Hematopoietic multipotent progenitor cell treated with erythropoietin and hydrocortisone succinate and interleukin-3 and kit ligand, for 17 days (in vitro differentiated cells): ENCODE results near the gene ZNRF4.
"Not testable (repeated sequence)": the region's sequence is repeated elsewhere in the genome, so short reads cannot be mapped to it uniquely, and the experiment has no call there.

ENCODE experiments used
- DNase-seq: peaks from one replicate; pipeline ENCODE4 v3.0.0-alpha.2; 2015; ENCODE audit warnings: low spot score

ZNRF4 gene, protein sequence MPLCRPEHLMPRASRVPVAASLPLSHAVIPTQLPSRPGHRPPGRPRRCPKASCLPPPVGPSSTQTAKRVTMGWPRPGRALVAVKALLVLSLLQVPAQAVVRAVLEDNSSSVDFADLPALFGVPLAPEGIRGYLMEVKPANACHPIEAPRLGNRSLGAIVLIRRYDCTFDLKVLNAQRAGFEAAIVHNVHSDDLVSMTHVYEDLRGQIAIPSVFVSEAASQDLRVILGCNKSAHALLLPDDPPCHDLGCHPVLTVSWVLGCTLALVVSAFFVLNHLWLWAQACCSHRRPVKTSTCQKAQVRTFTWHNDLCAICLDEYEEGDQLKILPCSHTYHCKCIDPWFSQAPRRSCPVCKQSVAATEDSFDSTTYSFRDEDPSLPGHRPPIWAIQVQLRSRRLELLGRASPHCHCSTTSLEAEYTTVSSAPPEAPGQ

DNA sequence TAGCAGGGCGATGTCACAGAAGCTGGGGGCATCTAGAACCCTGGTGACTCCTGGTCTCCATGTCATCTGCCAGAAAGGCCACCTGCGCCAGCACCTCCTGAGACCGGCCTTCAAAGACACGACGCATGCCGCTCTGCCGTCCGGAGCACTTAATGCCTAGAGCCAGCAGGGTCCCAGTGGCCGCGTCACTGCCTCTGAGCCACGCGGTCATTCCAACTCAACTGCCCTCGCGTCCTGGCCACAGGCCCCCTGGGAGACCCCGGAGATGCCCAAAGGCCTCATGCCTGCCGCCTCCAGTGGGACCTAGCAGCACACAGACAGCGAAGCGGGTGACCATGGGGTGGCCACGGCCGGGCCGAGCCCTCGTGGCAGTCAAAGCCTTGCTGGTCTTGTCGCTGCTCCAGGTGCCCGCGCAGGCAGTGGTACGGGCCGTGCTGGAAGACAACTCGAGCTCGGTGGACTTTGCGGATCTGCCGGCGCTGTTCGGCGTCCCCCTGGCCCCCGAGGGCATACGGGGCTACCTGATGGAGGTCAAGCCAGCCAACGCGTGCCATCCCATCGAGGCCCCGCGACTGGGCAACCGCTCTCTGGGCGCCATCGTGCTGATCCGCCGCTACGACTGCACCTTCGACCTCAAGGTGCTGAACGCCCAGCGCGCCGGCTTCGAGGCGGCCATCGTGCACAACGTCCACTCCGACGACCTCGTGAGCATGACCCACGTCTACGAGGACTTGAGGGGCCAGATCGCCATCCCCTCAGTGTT is at the start of gene ZNRF4:
Gene ZNRF4 (plus strand): TSS at position 51 of the 763 bp plus-strand sequence. CDS start 75 bp downstream, at position 126.
- DNase-seq: no peak

DNA sequence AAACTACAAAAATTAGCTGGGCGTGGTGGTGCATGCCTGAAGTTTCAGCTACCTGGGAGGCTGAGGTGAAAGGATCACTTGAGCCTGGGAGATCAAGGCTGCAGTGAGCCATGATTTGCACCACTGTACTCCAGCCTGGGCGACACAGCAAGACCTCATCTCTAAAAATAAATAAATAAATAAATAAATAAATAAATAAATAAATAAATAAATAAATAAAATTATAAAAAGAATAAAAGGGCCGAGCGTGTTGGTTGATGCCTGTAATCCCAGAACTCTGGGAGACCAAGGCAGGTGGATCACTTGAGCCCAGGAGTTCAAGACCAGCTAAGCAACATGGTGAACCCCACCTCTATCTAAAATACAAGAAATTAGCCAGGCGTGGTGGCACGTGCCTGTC is 49.0 kb upstream of the ZNRF4 start:
- not testable (repeated sequence) for DNase-seq

DNA sequence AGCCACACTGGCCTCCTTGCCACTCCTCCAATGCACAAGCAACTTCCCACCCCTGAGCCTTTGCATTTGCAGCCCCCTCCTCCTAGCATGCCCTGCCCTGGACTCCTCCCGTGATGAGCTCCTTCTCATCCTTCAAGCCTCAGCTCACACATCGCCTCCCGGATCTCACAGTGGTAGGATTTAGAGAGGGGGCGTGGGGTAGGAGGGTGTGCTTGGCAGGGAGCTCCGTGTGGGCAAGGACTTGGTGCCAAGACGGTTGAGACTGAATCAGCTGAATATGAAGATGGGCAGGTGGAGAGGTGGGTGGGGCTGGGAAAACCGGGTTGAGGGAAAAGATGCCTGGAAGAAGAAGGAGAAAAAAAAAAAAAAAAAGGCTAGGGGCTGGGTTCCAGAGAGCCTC is 48.4 kb upstream of the ZNRF4 start:
- DNase-seq: no peak

DNA sequence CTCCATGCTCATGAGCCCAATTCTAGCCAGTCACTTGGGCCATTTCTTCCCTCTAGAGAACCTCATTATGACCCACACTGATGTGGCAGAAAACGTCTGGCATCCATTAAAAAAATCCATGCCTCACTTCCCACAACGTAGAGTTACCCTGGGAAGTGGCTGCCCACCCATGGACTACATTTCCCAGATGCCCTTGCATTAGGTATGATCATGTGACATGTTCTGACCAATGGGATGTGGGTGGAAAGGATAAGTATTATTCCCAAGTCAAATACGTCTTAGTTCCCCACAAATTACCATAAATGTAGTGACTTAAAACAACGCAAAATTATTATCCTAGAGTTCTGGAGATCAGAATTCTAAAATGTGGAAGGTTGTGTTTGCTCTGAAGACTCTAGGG is 47.9 kb upstream of the ZNRF4 start:
- DNase-seq: no peak

DNA sequence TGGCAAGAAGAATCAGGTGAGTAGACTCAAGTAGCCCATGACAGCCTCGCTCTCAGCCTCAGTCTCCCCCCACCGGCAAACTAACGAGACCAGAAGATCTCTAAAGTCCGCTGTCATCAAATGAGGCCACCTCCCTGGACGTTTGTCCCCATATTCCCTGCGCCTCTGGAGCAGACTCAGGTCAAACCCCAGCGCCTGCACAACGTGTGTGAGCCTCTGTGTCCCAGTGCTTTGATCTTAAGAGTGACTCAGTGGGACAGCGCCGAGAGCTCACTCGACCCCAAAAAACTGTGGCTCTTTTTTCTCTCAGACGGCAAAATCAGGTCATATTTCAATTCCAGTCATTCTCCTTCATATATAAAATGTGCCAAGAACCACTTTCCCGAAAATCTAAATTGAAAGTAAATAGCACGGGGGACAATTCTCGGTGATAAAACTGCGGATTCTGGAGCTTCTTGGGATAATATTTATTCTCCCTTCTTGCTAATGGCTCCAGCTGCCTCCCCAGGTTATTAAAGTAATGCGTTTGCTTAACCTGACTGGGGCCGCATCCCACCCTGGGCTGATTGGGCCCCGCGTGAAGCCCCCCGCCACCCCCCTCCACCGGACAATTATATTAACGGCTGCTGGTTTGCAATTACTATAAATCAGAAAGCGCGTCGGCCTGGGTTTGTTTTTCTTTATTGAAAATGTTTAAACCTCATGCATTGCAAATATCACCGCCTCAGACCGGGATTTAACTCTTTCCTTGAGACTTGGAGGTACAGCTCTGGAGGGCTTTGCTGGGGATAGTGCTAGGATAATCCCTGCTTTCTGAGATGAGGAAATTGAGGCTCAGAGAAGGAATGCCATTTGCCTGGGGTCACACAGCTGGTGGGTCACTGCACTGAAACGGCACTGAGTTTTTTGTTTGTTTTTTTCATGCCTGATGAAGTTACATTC is 37.5 kb upstream of the ZNRF4 start:
- DNase-seq: no peak

DNA sequence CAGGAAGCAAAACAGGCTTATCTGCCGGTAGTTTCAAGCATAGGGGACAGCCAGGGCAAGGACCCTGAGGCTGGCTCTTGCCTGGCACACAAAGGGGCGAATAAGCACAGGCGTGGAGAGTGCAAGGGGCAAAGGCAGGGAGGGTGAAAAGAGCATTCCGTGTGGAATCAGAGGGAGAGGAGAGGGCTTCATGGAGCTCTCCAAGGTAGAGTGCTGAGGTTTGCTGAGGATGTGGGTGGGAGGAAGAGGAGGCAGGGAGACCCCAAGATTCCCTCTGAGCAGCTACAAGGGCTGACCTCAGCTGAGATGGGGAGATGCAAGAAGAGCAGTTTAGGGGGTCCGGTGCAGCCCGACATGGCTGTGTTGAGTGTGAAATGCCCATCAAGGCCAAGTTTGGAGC is 36.5 kb upstream of the ZNRF4 start:
- DNase-seq: no peak

DNA sequence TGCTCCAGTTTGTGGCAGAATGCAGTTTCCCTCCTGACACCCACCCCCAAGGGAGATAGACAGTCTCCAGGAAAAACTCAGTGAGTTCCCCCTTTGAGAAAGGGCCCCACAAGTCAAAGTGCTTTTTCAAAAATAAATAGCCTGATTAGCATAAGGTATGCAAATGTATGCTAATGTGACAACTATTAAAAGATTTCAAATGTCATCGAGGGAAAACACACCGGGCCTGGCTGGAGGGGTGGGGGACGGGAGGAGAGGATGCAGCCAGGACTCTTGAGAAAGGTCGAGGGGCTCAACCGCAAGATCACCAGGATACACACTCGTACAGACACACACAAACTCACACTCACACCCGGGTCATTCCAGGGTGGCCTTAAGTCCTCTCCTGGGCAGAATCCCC is 34.3 kb upstream of the ZNRF4 start:
- DNase-seq: no peak

DNA sequence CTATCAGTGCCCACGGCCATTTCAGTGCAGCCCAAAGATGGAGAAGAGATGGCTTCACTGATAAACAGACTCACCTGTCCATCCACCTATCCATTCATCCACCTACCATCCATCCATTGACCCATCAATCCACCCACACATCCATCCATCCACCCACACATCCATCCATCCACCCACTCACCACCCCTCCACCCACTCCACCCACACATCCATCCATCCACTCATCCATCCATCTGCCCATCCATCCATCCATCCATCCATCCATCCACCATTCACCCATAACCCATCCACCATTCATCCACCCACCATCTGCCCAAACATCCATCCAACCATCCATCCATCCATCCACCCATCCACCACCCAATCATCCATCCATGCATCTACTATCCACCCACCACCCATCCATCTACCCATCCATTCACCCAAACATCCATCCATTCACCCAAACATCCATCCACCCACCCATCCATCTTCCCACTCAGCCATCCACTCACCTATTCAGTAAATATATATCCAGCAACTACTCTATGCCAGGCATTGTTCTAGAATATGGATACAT is 31.6 kb upstream of the ZNRF4 start:
- DNase-seq: no peak

DNA sequence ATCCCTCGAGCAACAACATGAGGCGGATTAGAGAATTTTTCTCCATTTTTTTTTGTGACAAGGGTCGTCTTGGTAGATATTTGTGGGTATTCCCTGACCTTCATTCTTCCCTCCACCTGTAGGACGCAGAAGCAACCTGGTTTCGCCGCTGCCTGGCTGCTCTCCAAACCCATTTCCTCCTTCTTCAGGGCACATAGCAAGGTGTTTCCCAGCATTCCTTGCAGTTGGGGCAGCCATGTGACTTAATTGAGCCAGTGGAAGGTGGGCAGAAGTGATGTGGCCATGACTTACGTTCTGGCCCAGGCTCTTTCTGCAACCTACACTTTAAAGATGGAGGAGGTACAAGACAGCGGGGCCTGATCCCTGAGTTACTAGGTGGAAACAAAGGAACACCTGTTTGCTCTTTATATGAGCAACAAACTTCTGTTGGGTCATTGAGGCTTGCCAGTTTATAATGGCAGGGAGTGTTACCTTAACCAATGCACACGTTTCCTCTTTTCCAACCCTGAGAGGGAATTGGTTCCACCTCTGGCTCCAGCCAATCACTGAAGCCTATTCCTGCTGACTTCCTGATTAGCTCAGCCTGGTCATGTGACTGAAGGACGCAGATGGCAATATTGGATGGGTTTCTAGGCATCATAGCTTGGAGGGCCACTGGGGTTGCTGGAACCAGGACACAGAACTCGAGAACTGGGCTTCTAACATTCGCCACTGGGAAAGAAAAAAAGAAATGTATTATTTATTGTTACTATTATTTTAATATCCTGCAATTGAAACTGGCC is 30.8 kb upstream of the ZNRF4 start:
- no peak for DNase-seq

DNA sequence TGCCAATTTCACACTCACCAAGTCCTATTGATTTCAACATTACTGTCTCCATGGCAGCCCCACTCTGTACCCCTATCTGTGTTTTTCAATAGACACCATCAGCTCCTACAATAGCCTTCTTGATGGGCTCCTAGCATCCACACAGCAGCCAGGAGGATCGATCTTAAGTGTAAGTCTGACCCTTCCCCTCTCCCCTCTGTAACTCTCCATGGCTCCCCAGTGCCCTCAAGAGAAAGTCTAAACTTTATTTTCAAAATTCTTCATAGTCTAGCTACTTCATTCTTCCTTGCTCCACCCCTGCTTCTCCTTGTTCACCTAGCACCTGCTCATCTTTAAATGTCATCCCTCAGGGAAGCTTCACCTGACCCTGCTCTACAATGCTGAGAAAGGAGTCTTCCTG is 30.0 kb upstream of the ZNRF4 start:
- no peak for DNase-seq

DNA sequence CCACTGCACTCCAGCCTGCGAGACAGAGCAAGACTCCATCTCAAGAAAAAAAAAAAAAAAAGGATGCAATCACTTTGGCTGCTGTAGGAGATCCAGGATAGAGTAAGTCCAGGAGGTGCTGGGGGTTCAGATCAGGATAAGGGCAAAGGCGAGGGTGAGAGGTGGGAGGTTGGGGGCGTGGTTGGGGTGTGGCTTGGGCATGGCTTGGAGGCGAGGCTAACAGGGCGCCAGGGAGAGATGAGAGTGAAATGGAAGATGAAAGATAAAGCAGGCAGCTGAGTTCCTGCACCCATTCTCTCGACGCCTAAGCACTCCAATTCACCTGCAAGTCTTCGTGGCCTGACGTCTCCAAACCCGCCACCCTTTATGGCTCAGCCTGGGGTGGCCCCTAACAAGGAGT is 25.0 kb upstream of the ZNRF4 start:
- no peak for DNase-seq

DNA sequence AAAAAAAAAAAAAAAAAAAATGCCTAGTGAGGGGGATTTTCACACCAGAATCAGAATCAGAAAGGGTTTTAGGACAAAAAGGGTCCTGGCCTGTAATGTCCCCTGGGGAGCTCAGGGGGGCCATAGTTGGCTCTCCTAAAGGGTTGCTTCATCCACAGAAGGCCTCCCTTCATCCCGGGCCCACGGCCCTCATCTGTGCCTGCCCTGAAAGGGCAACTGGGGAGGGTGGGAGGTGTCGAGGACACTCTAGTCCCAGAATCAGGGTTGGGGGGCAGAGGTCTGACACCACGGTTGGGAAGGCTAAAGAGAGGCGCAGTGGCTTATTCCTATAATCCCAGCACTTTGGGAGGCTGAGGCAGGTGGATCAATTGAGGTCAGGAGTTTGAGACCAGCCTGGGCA is 22.5 kb upstream of the ZNRF4 start:
- no peak for DNase-seq

DNA sequence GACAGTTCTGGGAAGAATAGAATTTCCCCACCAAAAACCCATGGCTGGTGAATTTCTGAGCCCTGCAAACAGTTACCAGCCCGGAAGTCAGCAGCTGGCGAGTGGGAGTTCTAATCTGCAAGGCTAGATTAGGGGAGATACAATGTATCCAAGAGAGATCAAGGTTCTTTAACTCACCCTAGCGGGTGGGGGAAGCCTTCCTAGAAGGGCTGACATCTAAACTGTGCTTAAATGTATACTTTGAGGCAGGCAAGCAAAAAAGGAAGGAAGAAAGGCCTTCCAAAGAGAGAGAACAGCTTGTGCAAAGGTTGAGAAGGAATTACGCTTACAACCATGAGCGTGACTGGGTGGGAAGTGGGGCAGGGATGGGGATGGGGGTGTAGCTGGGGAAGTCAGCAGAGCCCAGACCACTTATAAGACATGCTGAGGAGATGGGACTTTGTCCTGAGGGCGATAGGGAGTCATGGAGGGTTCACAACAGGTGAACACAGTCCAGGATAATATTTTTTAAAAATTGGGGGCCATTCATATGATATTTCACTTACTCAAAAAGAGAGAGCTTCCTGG is 20.8 kb upstream of the ZNRF4 start:
- DNase-seq: no peak

DNA sequence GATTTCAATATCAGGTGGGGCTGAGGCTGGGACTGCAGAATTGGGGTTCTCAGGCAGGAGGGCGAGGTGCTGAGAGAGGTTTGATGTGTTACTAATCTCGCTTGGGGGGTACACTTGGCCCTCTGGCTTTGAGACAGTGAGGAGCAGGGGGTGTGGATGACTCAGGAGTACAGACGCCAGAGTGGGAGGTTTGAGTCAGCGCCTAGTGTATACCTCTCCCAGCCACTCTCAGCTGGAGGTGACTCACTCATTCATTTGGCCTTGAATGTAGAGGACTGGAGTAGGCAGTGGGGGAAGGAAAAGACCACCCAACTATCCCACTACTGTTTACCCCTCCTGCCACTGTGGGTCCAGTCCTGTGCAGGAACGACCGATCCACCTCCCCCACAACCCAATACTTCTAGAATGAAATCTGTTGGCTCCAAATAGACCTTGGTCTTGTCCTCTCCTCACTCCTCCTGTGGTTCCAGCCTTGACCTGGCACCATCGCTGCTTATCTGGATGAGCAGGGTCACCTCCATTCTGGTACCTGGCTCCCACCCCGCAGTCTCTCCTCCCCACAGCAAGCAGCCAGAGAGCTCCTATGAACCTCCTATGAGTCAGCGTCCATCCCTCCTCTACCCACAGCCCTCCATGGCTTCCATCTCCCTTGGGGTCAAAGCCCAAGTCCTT is 20.1 kb upstream of the ZNRF4 start:
- DNase-seq: no peak

DNA sequence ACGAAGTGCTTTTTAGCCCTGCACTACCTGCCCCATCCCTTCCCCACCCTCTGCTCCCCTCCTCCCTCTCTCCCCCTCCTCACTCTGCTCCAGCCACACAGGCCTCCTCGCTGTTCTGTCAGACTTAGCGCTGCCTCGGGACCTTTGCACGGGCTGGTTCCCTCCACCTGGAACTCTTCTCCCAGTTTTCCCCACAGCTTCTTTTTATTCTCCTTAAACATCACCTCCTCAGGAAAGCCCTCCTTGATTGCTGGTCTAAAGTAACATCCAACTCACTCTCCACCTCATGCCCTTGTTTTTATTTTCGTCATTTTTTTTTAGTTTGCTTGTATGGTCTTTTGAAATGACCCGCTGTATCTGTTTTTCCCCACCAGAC is 19.6 kb upstream of the ZNRF4 start:
- DNase-seq: no peak

DNA sequence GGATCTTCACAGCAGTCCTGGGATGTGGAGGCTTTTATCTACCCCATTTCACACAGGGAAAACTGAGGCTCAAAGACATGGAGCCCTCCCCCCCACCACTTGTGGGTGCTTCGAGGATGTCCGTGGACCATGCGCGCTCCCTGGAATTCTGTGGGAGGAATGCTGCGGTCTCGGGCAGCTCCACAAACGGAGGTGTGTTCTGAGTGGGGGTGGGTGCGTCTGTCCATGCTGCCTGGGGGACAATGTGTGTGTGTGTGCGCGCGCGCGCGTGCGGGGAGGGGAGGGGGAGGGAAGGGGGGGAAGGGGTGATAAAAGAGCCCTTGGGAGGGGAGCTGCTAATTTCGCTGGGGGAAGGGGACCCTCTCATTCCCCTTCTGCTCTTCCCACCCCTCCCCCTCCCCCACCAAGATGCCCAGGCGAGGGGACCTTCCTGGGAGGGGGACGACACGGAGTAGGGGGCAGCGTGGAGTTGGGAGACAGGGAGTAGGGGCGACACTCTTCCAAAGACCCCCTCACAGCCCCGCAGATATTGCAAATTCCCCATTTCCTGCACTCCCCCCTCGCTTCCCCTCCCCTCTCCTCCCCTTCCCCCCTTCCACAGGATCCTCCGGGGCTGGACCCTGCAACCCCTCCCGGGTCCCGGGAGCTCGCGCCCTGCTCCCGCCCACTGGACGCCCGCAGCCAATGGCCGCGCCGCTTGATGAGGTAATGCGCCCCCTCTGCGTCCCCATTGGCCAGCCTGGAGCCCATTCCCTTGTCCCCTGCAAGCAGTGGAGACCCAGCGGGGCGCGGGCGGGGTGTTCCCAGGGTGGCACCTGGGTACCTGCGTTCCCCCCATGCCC is 18.9 kb upstream of the ZNRF4 start:
- no peak for DNase-seq

DNA sequence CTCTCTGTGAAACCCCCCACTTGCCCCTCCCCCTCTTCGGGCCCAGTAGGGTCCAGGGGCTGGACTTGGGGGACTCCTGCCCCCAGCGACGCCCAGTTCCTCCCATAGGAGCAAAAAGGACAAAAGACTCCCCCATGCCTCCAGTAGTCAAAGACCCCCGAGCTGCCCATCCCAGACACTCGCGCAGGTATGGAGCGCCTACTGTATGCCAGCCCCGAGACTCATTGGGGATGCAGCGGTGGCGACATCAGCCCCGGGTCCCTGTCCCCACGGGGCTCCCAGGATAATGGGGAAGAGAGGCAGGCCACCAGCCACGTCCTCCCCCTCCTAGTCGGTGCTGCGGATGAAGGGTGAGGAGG is 18.3 kb upstream of the ZNRF4 start:
- DNase-seq: no peak

DNA sequence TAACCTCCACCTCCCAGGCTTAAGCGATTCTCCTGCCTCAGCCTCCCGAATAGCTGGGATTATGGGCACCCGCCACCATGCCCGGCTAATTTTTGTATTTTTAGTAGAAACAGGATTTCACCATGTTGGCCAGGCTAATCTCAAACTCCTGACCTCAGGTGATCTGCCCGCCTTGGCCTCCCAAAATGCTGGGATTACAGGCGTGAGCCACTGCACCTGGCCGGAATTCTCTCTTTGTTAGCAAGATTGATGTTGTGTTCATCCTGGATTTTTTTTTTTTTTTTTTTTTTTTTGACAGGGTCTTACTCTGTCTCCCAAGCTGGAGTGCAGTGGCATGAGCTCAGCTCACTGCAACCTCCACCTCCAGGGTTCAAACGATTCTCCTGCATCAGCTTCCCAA is 16.5 kb upstream of the ZNRF4 start:
- DNase-seq: not testable (repeated sequence)

DNA sequence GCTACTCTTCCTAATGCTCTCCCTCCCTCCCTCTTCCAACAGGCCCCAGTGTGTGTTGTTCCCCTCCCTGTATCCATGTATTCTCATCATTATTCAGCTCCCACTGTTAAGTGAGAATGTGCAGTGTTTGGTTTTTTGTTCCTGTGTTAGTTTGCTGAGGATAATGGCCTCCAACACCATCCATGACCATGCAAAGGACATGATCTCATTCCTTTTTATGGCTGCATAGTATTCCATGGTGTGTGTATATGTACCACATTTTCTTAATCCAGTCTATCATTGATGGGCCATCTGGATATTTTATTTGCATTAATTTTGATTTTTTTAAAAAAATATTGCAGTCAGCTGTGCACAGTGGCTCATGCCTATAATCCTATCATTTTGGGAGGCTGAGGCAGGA is 15.8 kb upstream of the ZNRF4 start:
- no peak for DNase-seq

DNA sequence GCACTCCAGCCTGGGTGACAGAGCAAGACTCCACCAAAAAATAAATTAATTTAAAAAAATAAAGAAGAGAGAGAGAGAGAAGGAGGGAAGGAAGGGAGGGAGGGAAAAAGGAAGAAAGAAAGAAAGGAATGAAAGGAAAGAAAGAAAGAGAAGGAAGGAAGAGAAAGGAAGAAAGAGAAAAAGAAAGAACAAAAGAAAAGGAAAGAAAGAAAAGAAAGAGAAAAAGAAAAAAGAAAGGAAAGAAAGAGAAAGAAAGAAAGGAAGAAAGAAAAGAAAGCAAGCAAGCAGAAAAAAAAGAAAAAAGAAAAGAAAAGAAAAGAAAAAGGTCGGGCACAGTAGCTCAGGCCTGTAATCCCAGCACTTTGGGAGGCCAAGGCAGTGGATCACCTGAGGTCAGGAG is 14.9 kb upstream of the ZNRF4 start:
- DNase-seq: no peak
